ENCODE measurements around the gene NAMPT. TPM values are rescaled to one million over a fixed set of nuclear protein-coding genes. Genes with fewer than 3 reads are reported as not detected.

Gene NAMPT
- total and polyA plus RNA-seq, 4 experiments from 2014 or later, result 13.3 to 24.9 (median 17.7) TPM

DNA sequence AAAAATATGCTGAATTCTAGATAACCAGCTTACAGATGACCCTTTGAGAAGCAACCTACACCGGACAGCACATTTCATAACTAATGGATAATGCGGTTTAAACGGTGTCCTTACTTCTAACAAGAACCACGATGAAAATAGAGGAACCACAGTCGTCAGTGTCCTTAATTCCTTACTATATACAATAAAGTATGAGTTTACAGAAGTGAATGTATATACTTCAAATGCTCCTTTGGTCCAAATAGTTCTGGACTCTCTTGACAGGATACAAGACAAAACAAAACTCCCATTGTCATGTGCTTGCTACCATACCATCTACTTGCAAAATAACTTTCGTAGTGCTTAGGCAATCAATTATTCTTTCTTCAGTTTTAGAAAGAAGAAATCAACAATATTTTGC lies 2.4 kb downstream of the NAMPT start:
- Mint-ChIP-seq H3K4me3 (peak overlapping the region in 1 of 8 donors; percentile 22), H3K36me3 (peaks cover 0 to 8% of the 10 kb centered on the region in 2 donors), H3K27ac (peak overlapping the region in 2 of 7 donors; percentile 17 to 69), H3K9me3 (no peaks in the 10 kb centered on the region), H3K4me1 (peaks cover 21 to 40% (median 32%) of the 10 kb centered on the region in 4 donors), H3K27me3 (no peaks in the 10 kb centered on the region)
- CTCF ChIA-PET (ENCODE audit: partially characterized antibody), result interaction anchor here (1.0 kb wide), 1 partner anchor 115 kb away, joined by 3 read pairs; no protein-coding TSS in a partner anchor
- Histone ChIP-seq H3K36me3 (ENCODE audit: insufficient read depth, low read length) (no peaks in the 10 kb centered on the region), H3K9me3 (ENCODE audit: control insufficient read depth in 1 of 2, low read length in 2 of 2) (no peaks in the 10 kb centered on the region), H3K4me1 (ENCODE audit: insufficient read depth, low read length) (peaks cover 35% of the 10 kb centered on the region), H3K4me3 (ENCODE audit: low read length in 2 of 2) (no peak overlapping the region), H3K27me3 (ENCODE audit: insufficient read depth, low read length) (no peaks in the 10 kb centered on the region), H3K27ac (ENCODE audit: low read depth, low read length) (no peak overlapping the region)
- no peak for DNase-seq
- POLR2A ChIA-PET (ENCODE audit: partially characterized antibody), result no interaction called here
- intact Hi-C loops (cut with micrococcal nuclease), result no loop called here

DNA sequence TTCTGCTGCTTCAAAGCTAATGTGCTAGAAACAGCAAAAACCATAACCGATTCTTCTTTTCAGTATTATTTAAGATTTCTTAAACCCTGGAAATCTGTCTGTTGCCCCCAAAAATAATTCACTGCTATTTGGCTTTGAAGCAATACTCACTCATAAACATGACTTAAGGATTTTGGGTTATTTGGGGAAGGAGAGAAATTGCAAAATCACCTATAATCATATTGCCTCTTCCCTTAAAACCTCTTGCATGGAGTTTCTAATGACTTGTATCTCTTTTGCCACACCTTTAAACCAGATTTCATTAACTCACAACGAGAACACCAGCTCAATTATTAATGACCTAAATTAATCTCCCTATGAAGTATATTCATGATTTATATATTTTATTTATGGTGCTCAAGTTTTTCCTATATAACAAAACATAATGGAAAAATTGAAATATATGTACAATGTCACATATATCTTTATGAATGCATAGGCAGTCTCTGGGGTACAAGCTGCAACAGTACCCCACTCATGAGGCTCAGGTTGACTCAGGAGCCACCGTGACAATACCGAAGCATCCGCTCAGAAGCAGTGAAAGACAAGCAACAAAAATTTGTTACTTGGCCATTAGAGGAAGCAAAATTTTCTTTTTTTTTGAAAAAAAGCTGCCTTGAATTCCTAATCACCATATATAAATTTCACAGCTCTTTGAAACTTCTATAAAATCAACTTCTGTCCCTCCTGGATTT lies 3.0 kb downstream of the NAMPT start:
- no peak for DNase-seq
- Mint-ChIP-seq H3K27me3 (no peaks in the 10 kb centered on the region), H3K27ac (no peak overlapping the region), H3K36me3 (peaks cover 0 to 8% of the 10 kb centered on the region in 2 donors), H3K4me3 (peak overlapping the region in 2 of 8 donors; percentile 5 to 22), H3K4me1 (peaks cover 21 to 40% (median 32%) of the 10 kb centered on the region in 4 donors), H3K9me3 (no peaks in the 10 kb centered on the region)
- Histone ChIP-seq H3K27ac (ENCODE audit: low read depth, low read length) (no peak overlapping the region), H3K4me3 (ENCODE audit: low read length in 2 of 2) (no peak overlapping the region), H3K27me3 (ENCODE audit: insufficient read depth, low read length) (no peaks in the 10 kb centered on the region), H3K4me1 (ENCODE audit: insufficient read depth, low read length) (peaks cover 35% of the 10 kb centered on the region), H3K9me3 (ENCODE audit: control insufficient read depth in 1 of 2, low read length in 2 of 2) (no peaks in the 10 kb centered on the region), H3K36me3 (ENCODE audit: insufficient read depth, low read length) (no peaks in the 10 kb centered on the region)
- ChIA-PET CTCF (ENCODE audit: partially characterized antibody) (interaction anchor here (1.0 kb wide), 1 partner anchor 115 kb away, joined by 3 read pairs; no protein-coding TSS in a partner anchor), POLR2A (ENCODE audit: partially characterized antibody) (no interaction called here)
- intact Hi-C loops (cut with micrococcal nuclease), result no loop called here

DNA sequence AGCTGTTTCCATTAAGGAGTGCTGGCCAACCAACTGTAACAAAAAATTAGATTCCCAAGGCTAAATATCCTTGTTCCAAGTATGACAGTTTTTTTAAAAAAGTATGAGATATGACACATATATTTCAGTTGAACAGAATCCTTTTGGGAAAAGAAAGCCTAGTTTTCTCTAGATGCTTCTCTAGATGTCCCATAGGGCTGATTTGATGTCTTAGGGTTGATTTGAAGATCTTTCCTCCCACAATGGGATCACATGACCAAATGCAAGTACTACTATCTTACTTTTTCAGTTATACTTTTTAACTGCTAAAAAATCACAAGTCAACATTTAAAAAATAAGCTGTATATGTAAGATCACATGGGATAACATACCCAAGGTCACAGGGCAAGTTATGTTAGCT lies 3.7 kb downstream of the NAMPT start:
- DNase-seq, result no peak
- H3K36me3 ChIP-seq (ENCODE audit: insufficient read depth, low read length), result no peaks in the 10 kb centered on the region
- CTCF ChIA-PET (ENCODE audit: partially characterized antibody), result no interaction called here
- peaks cover 19 to 38% (median 31%) of the 10 kb centered on the region in 4 donors for H3K4me1 Mint-ChIP-seq
- intact Hi-C loops (cut with micrococcal nuclease), result no loop called here
- H3K27ac Mint-ChIP-seq, result no peak overlapping the region
- H3K27me3 ChIP-seq (ENCODE audit: insufficient read depth, low read length), result no peaks in the 10 kb centered on the region
- peaks cover 0 to 11% of the 10 kb centered on the region in 2 donors for H3K36me3 Mint-ChIP-seq
- no peaks in the 10 kb centered on the region for H3K9me3 ChIP-seq (ENCODE audit: control insufficient read depth in 1 of 2, low read length in 2 of 2)
- H3K9me3 Mint-ChIP-seq, result no peaks in the 10 kb centered on the region
- no peak overlapping the region for H3K4me3 Mint-ChIP-seq
- H3K27ac ChIP-seq (ENCODE audit: low read depth, low read length), result no peak overlapping the region
- H3K27me3 Mint-ChIP-seq, result no peaks in the 10 kb centered on the region
- peaks cover 35% of the 10 kb centered on the region for H3K4me1 ChIP-seq (ENCODE audit: insufficient read depth, low read length)
- POLR2A ChIA-PET (ENCODE audit: partially characterized antibody), result no interaction called here
- no peak overlapping the region for H3K4me3 ChIP-seq (ENCODE audit: low read length in 2 of 2)

DNA sequence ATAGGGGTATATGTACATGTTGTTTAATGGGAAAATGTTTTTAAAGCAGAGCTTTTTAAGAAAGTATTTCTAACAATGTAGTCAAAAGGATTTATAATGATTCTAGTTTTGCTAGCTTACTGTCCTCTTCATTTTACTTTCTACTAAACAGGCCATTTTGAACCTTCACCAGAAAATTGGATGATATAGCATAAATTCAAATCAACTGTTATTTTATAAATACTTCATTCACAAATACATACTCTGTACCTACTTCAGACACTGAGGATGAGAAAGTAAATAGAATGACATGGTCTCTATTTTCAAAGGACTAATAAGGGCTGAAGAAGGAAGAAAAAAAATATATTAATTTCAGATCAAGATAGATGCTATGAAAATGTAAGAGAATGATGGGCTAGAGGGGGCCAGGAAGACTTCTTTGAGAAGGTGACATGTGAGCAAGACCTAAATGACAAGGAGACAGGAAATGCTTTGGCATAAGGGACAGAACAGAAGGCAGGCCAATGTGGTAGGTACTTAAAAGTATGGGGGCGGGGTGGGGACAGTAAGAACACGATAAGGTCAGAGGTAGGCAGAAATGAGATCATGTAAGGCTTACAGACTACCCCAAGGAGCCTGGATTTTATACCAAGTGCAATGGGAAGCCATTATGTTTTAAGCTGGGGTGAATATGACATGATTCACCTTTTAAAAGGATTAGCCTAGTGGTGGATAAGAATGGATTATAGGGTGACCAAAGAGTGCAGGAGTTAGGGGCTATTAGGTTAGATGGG lies 5.2 kb downstream of the NAMPT start:
- Histone ChIP-seq H3K4me3 (ENCODE audit: low read length in 2 of 2) (no peak overlapping the region), H3K9me3 (ENCODE audit: control insufficient read depth in 1 of 2, low read length in 2 of 2) (no peaks in the 10 kb centered on the region), H3K4me1 (ENCODE audit: insufficient read depth, low read length) (peaks cover 27% of the 10 kb centered on the region), H3K36me3 (ENCODE audit: insufficient read depth, low read length) (no peaks in the 10 kb centered on the region), H3K27me3 (ENCODE audit: insufficient read depth, low read length) (no peaks in the 10 kb centered on the region), H3K27ac (ENCODE audit: low read depth, low read length) (no peak overlapping the region)
- intact Hi-C loops (cut with micrococcal nuclease), result no loop called here
- no peaks in the 10 kb centered on the region for H3K27me3 Mint-ChIP-seq
- CTCF ChIA-PET (ENCODE audit: partially characterized antibody), result no interaction called here
- H3K9me3 Mint-ChIP-seq, result no peaks in the 10 kb centered on the region
- peaks cover 16 to 29% (median 22%) of the 10 kb centered on the region in 4 donors for H3K4me1 Mint-ChIP-seq
- H3K36me3 Mint-ChIP-seq, result peaks cover 3 to 16% of the 10 kb centered on the region in 2 donors
- no peak for DNase-seq
- peak overlapping the region in 1 of 7 donors; percentile 18 for H3K27ac Mint-ChIP-seq
- POLR2A ChIA-PET (ENCODE audit: partially characterized antibody), result no interaction called here
- H3K4me3 Mint-ChIP-seq, result peak overlapping the region in 2 of 8 donors; percentile 4 to 24

DNA sequence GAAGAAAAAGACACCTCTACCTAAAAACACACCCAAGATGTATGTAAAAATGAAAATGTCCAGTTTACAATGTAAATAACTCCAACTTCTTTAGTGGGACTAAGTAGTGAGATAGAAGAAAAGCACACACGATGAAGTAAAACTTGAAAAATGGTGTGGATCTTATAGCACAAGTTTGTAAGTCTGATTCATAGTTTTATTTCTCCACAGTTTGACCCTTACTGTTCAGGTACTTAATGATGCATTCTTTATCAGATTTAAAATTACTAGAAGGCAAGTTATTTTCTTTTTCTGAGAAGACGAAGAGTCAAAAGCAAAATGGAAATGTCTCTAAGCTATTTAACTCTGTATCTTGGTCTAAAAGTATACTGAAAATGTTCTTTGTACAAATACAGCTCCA lies 6.1 kb downstream of the NAMPT start:
- Histone ChIP-seq H3K36me3 (ENCODE audit: insufficient read depth, low read length) (peaks cover 2% of the 10 kb centered on the region), H3K4me1 (ENCODE audit: insufficient read depth, low read length) (peaks cover 24% of the 10 kb centered on the region), H3K9me3 (ENCODE audit: control insufficient read depth in 1 of 2, low read length in 2 of 2) (no peaks in the 10 kb centered on the region), H3K27ac (ENCODE audit: low read depth, low read length) (no peak overlapping the region), H3K4me3 (ENCODE audit: low read length in 2 of 2) (no peak overlapping the region), H3K27me3 (ENCODE audit: insufficient read depth, low read length) (no peaks in the 10 kb centered on the region)
- peaks cover 4 to 16% of the 10 kb centered on the region in 2 donors for H3K36me3 Mint-ChIP-seq
- peaks cover 13 to 26% (median 19%) of the 10 kb centered on the region in 4 donors for H3K4me1 Mint-ChIP-seq
- no peaks in the 10 kb centered on the region for H3K9me3 Mint-ChIP-seq
- H3K27me3 Mint-ChIP-seq, result no peaks in the 10 kb centered on the region
- no peak for DNase-seq
- intact Hi-C loops (cut with micrococcal nuclease), result no loop called here
- H3K4me3 Mint-ChIP-seq, result no peak overlapping the region
- ChIA-PET CTCF (ENCODE audit: partially characterized antibody) (no interaction called here), POLR2A (ENCODE audit: partially characterized antibody) (no interaction called here)
- H3K27ac Mint-ChIP-seq, result no peak overlapping the region

DNA sequence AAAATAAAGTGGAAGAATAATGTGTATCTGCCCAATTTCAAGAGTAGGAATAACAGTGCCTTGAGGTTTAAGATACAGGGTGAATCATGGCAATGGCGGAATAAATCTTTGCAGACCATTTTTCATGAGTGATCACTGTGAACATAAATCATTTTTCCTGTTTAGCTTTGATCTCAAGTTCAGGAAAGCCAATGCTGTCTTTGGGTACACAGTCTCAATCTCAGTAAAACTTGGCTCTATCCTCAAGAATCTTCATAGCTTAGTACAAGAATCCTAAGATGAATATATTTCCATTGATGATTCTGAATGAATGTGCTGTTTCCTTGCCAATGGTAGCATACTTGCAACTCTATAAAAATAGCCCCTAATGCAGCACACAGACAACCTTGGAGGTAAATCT lies 6.8 kb downstream of the NAMPT start:
- POLR2A ChIA-PET (ENCODE audit: partially characterized antibody), result no interaction called here
- CTCF ChIA-PET (ENCODE audit: partially characterized antibody), result no interaction called here

DNA sequence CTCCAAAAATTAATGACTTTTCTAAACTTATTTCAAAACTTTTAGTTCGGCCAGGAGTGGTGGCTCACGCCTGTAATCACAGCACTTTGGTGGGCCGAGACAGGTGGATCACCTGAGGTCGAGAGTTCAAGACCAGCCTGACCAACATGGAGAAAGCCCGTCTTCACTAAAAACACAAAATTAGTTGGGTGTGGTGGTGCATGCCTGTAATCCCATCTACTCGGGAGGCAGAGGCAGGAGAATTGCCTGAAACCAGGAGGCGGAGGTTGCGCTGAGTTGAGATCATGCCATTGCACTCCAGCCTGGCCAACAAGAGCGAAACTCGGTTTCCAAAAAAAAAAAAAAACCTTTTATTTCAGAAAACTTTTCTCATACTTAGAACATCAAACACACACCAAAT lies 8.3 kb downstream of the NAMPT start:
- no peaks in the 10 kb centered on the region for H3K9me3 Mint-ChIP-seq
- no peaks in the 10 kb centered on the region for H3K9me3 ChIP-seq (ENCODE audit: control insufficient read depth in 1 of 2, low read length in 2 of 2)
- H3K27ac Mint-ChIP-seq, result no peak overlapping the region
- no peak overlapping the region for H3K4me3 Mint-ChIP-seq
- H3K36me3 ChIP-seq (ENCODE audit: insufficient read depth, low read length), result peaks cover 10% of the 10 kb centered on the region
- H3K4me1 ChIP-seq (ENCODE audit: insufficient read depth, low read length), result peaks cover 7% of the 10 kb centered on the region
- no peak for DNase-seq
- H3K27ac ChIP-seq (ENCODE audit: low read depth, low read length), result no peak overlapping the region
- H3K4me1 Mint-ChIP-seq, result peaks cover 8 to 16% (median 13%) of the 10 kb centered on the region in 4 donors
- intact Hi-C loops (cut with micrococcal nuclease), result no loop called here
- POLR2A ChIA-PET (ENCODE audit: partially characterized antibody), result no interaction called here
- H3K27me3 Mint-ChIP-seq, result no peaks in the 10 kb centered on the region
- H3K4me3 ChIP-seq (ENCODE audit: low read length in 2 of 2), result no peak overlapping the region
- CTCF ChIA-PET (ENCODE audit: partially characterized antibody), result no interaction called here
- H3K27me3 ChIP-seq (ENCODE audit: insufficient read depth, low read length), result no peaks in the 10 kb centered on the region
- peaks cover 14 to 26% of the 10 kb centered on the region in 2 donors for H3K36me3 Mint-ChIP-seq

More for the DNA sequence above, 6.8 kb downstream of the NAMPT start:
- Histone ChIP-seq H3K36me3 (ENCODE audit: insufficient read depth, low read length) (peaks cover 9% of the 10 kb centered on the region), H3K4me1 (ENCODE audit: insufficient read depth, low read length) (peaks cover 17% of the 10 kb centered on the region), H3K4me3 (ENCODE audit: low read length in 2 of 2) (no peak overlapping the region), H3K27me3 (ENCODE audit: insufficient read depth, low read length) (no peaks in the 10 kb centered on the region), H3K9me3 (ENCODE audit: control insufficient read depth in 1 of 2, low read length in 2 of 2) (no peaks in the 10 kb centered on the region), H3K27ac (ENCODE audit: low read depth, low read length) (no peak overlapping the region)
- Mint-ChIP-seq H3K36me3 (peaks cover 7 to 22% of the 10 kb centered on the region in 2 donors), H3K4me3 (no peak overlapping the region), H3K27ac (no peak overlapping the region), H3K9me3 (no peaks in the 10 kb centered on the region), H3K4me1 (peaks cover 11 to 23% (median 16%) of the 10 kb centered on the region in 4 donors), H3K27me3 (no peaks in the 10 kb centered on the region)
- no peak for DNase-seq
- intact Hi-C loops (cut with micrococcal nuclease), result no loop called here

Data from CD4-positive, alpha-beta memory T cell (primary cell).